Motor neuron (in vitro differentiated cells): ENCODE data around the gene RERE. TPM values are rescaled to one million over a fixed set of nuclear protein-coding genes. Genes with fewer than 3 reads are reported as not detected.

Source experiments
- ATAC-seq, 8 experiments: fragments of 200-7000 bp; cut with Tn5 transposase; replicated peaks in 6 of 8; 2 replicates each; pipeline ENCODE4 v1.8.0; 2021; ENCODE audit warnings: mild to moderate bottlenecking in 8 of 8, moderate library complexity in 8 of 8
- H3K27ac ChIP-seq, 2 donors: fragments of 250-450 bp; sonication (Bioruptor Pico); 2 replicates each; pipeline ENCODE4 v1.9.0; 2021; ENCODE audit warnings: antibody characterized with exemption in 2 of 2, mild to moderate bottlenecking in 2 of 2, moderate library complexity in 1 of 2
- H3K4me1 ChIP-seq, 2 donors: fragments of 250-450 bp; sonication (Bioruptor Pico); replicated peaks in 1 of 2; 2 replicates each; pipeline ENCODE4 v1.6.1; 2021; ENCODE audit warnings: antibody characterized with exemption in 2 of 2, mild to moderate bottlenecking in 2 of 2, moderate library complexity in 1 of 2
- H3K4me3 ChIP-seq, 5 donors: fragments of 250-450 bp; sonication (Bioruptor Pico); 2 replicates each; pipeline ENCODE4 v1.9.0; 2021; ENCODE audit warnings: antibody characterized with exemption in 5 of 5, mild to moderate bottlenecking in 5 of 5, moderate library complexity in 4 of 5
- WGBS, 10 experiments: fragments of 450-650 bp; shearing (Covaris generic); methylation state at CpG; one replicate each; pipeline ENCODE4 v1.0.0; 2022; 5-methylcytosine and 5-hydroxymethylcytosine counted together
- in situ Hi-C, 9 experiments: fragments of 400-800 bp; cut with MboI; loops; one replicate each; pipeline ENCODE4 v1.15.0; 2021; ENCODE audit warnings: low sequenced_read_pairs in 9 of 9, low pct_unique_long_range_greater_than_20kb in 2 of 9; ENCODE audit not compliant: unreplicated experiment in 9 of 9
- total RNA-seq, 8 experiments: library from RNA; unstranded; fragments of 300-600 nt; gene quantifications; 2 replicates each; pipeline versions ENCODE4 v1.2.3 to v1.2.4, GENCODE V29; 2022

The RERE gene
- total RNA-seq, 8 experiments from 2014 or later = 17.8 to 576 (median 111) TPM

GRCh38 chr1:8754247-8754650, 63.2 kb downstream of the RERE start:
- in situ Hi-C loops = no loop called here
- peaks cover 27 to 51% of the 10 kb centered on the region in 2 donors for H3K4me1 ChIP-seq
- WGBS, 10 experiments = 0 to 20% (median 3%) methylated on average over 1 of the region's 1 CpG

GRCh38 chr1:8753736-8754135, 63.7 kb downstream of the RERE start:
- Histone ChIP-seq H3K27ac (peak overlapping the region; percentile 5 to 79), H3K4me3 (no peak overlapping the region), H3K4me1 (peaks cover 27 to 51% of the 10 kb centered on the region in 2 donors)
- ATAC-seq = peak in 5 of 8 experiments; percentile 41 to 66 (median 62)
- in situ Hi-C loops = no loop called here

More at GRCh38 chr1:8754247-8754650, 63.2 kb downstream of the RERE start:
- ATAC-seq = peak; percentile 43 to 94 (median 85)
- Histone ChIP-seq H3K27ac (peak overlapping the region; percentile 44 to 79), H3K4me3 (peak overlapping the region in 1 of 5 donors; percentile 14)

- ATAC-seq = peak in 3 of 8 experiments; percentile 21 to 50 (median 50)
- Histone ChIP-seq H3K27ac (peak overlapping the region; percentile 5 to 79), H3K4me3 (no peak overlapping the region), H3K4me1 (peaks cover 27 to 51% of the 10 kb centered on the region in 2 donors)
- 56 to 85% (median 76%) methylated on average over 4 to 6 of the region's 6 CpGs for WGBS, 10 experiments
- in situ Hi-C loops = no loop called here
Observed at GRCh38 chr1:8752921-8753713, 64.3 kb downstream of the RERE start.

GRCh38 chr1:8752411-8752810, 65.0 kb downstream of the RERE start:
- peaks cover 27 to 51% of the 10 kb centered on the region in 2 donors for H3K4me1 ChIP-seq
- no peak overlapping the region for H3K4me3 ChIP-seq
- no peak for ATAC-seq
- H3K27ac ChIP-seq = no peak overlapping the region
- WGBS, 10 experiments = 82 to 100% (median 94%) methylated on average over 2 of the region's 2 CpGs
- in situ Hi-C loops = no loop called here

GRCh38 chr1:8751984-8752383, 65.5 kb downstream of the RERE start:
- Histone ChIP-seq H3K27ac (no peak overlapping the region), H3K4me1 (peaks cover 27 to 51% of the 10 kb centered on the region in 2 donors), H3K4me3 (no peak overlapping the region)
- in situ Hi-C loops = no loop called here
- WGBS, 10 experiments = 85 to 100% (median 97%) methylated on average over 1 to 4 of the region's 4 CpGs
- ATAC-seq = no peak

- H3K4me3 ChIP-seq = no peak overlapping the region
Observed at GRCh38 chr1:8747879-8748825, 69.3 kb downstream of the RERE start.

GRCh38 chr1:8746554-8746953, 70.9 kb downstream of the RERE start:
- no peak for ATAC-seq
- H3K4me3 ChIP-seq = no peak overlapping the region
- in situ Hi-C loops = no loop called here
- 50 to 100% (median 87%) methylated on average over 1 to 2 of the region's 3 CpGs; no CpG with 5 or more reads in 2 of the 10 experiments for WGBS, 10 experiments
- no peak overlapping the region for H3K27ac ChIP-seq
- H3K4me1 ChIP-seq = peaks cover 0 to 17% of the 10 kb centered on the region in 2 donors

More at GRCh38 chr1:8747879-8748825, 69.3 kb downstream of the RERE start:
- WGBS, 10 experiments = 75 to 95% (median 90%) methylated on average over 2 to 15 of the region's 15 CpGs
- H3K4me1 ChIP-seq = peaks cover 4 to 24% of the 10 kb centered on the region in 2 donors
- H3K27ac ChIP-seq = no peak overlapping the region
- in situ Hi-C loops = no loop called here
- no peak for ATAC-seq

- Histone ChIP-seq H3K27ac (no peak overlapping the region), H3K4me1 (peaks cover 0 to 16% of the 10 kb centered on the region in 2 donors), H3K4me3 (no peak overlapping the region)
- in situ Hi-C loops = no loop called here
- no peak for ATAC-seq
- WGBS, 10 experiments = 60 to 93% (median 88%) methylated on average over 2 to 6 of the region's 6 CpGs; no CpG with 5 or more reads in 1 of the 10 experiments
Observed at GRCh38 chr1:8745749-8746390, 71.6 kb downstream of the RERE start.

GRCh38 chr1:8745346-8745745, 72.1 kb downstream of the RERE start:
- H3K27ac ChIP-seq = no peak overlapping the region
- peaks cover 0 to 11% of the 10 kb centered on the region in 2 donors for H3K4me1 ChIP-seq
- ATAC-seq = no peak
- no peak overlapping the region for H3K4me3 ChIP-seq
- in situ Hi-C loops = no loop called here
- WGBS, 10 experiments = 15 to 100% (median 94%) methylated on average over 1 to 6 of the region's 6 CpGs

GRCh38 chr1:8742022-8742924, 75.2 kb downstream of the RERE start:
- H3K4me3 ChIP-seq = no peak overlapping the region
- 71 to 100% (median 97%) methylated on average over 1 to 6 of the region's 6 CpGs; no CpG with 5 or more reads in 3 of the 10 experiments for WGBS, 10 experiments
- peak in 2 of 8 experiments; percentile 10 to 17 for ATAC-seq
- no peak overlapping the region for H3K27ac ChIP-seq
- in situ Hi-C loops = no loop called here
- peaks cover 0 to 8% of the 10 kb centered on the region in 2 donors for H3K4me1 ChIP-seq

- peaks cover 0 to 8% of the 10 kb centered on the region in 2 donors for H3K4me1 ChIP-seq
- ATAC-seq = peak in 1 of 8 experiments; percentile 28
- in situ Hi-C loops = no loop called here
- no peak overlapping the region for H3K27ac ChIP-seq
- H3K4me3 ChIP-seq = no peak overlapping the region
Observed at GRCh38 chr1:8740034-8740449, 77.4 kb downstream of the RERE start.

GRCh38 chr1:8739377-8739776, 78.1 kb downstream of the RERE start:
- Histone ChIP-seq H3K4me1 (peaks cover 0 to 8% of the 10 kb centered on the region in 2 donors), H3K27ac (no peak overlapping the region), H3K4me3 (no peak overlapping the region)
- 59 to 100% (median 93%) methylated on average over 1 to 4 of the region's 4 CpGs; no CpG with 5 or more reads in 2 of the 10 experiments for WGBS, 10 experiments
- in situ Hi-C loops = no loop called here
- ATAC-seq = peak in 3 of 8 experiments; percentile 19 to 70 (median 69)
